GM23338 (cell line): ENCODE results near the gene CD82. TPM values are rescaled to one million over a fixed set of nuclear protein-coding genes. Genes with fewer than 3 reads are reported as not detected.

Source experiments
- ATAC-seq: fragments of 200-7000 bp; cut with Tn5 transposase; 3 replicates; pipeline ENCODE4 v1.9.1; 2020
- DNase-seq: peaks from one replicate; pipeline ENCODE4 v3.0.0-alpha.2; 2015; ENCODE audit warnings: low spot score
- H2AFZ ChIP-seq: fragments of 200-600 bp; sonication (generic); 2 replicates; pipeline ENCODE4 v1.8.0; 2016; ENCODE audit warnings: antibody characterized with exemption, mild to moderate bottlenecking, moderate library complexity
- H3F3A ChIP-seq: fragments of 200-600 bp; sonication (generic); replicated peaks from 2 replicates; pipeline ENCODE4 v1.8.0; 2017; ENCODE audit warnings: antibody characterized with exemption, mixed run types, low read depth
- H3K27ac ChIP-seq: fragments of 200-600 bp; sonication (generic); 2 replicates; pipeline ENCODE4 v1.6.1; 2016; ENCODE audit warnings: low read depth
- H3K27me3 ChIP-seq: fragments of 200-600 bp; sonication (generic); 2 replicates; pipeline ENCODE4 v1.8.0; 2016; ENCODE audit warnings: mild to moderate bottlenecking, mixed run types, moderate library complexity; ENCODE audit not compliant: insufficient read depth
- H3K36me3 ChIP-seq: fragments of 200-600 bp; sonication (generic); 2 replicates; pipeline ENCODE4 v1.8.0; 2016; ENCODE audit warnings: mild to moderate bottlenecking; ENCODE audit not compliant: insufficient read depth
- H3K4me1 ChIP-seq: fragments of 200-600 bp; sonication (generic); 2 replicates; pipeline ENCODE4 v1.8.0; 2016; ENCODE audit warnings: mild to moderate bottlenecking, moderate library complexity; ENCODE audit not compliant: insufficient read depth
- H3K4me2 ChIP-seq: fragments of 200-600 bp; sonication (generic); 2 replicates; pipeline ENCODE4 v1.7.1; 2017; ENCODE audit warnings: mixed run types
- H3K4me3 ChIP-seq: fragments of 200-600 bp; sonication (generic); 2 replicates; pipeline ENCODE4 v1.6.1; 2016; ENCODE audit warnings: mixed run types
- H3K79me2 ChIP-seq: fragments of 200-600 bp; sonication (generic); replicated peaks from 2 replicates; pipeline ENCODE4 v1.8.0; 2017; ENCODE audit warnings: mild to moderate bottlenecking; ENCODE audit not compliant: insufficient read depth
- H3K9me2 ChIP-seq: fragments of 200-600 bp; sonication (generic); 2 replicates; pipeline ENCODE4 v1.8.0; 2017; ENCODE audit not compliant: insufficient read depth
- H4K20me1 ChIP-seq: fragments of 200-600 bp; sonication (generic); replicated peaks from 2 replicates; pipeline ENCODE4 v1.8.0; 2017; ENCODE audit warnings: mild to moderate bottlenecking; ENCODE audit not compliant: insufficient read depth
- H3K27ac Mint-ChIP-seq: 2 replicates; pipeline ENCODE4 v1.8.0; 2020; ENCODE audit warnings: inconsistent platforms, mild to moderate bottlenecking, moderate library complexity, mixed read lengths
- H3K27me3 Mint-ChIP-seq: 3 replicates; pipeline ENCODE4 v1.8.0; 2022; ENCODE audit warnings: low read depth, mild to moderate bottlenecking, moderate library complexity, mixed read lengths, inconsistent platforms; ENCODE audit not compliant: insufficient read depth, poor library complexity
- H3K36me3 Mint-ChIP-seq: 3 replicates; pipeline ENCODE4 v1.8.0; 2021; ENCODE audit warnings: low read depth, mild to moderate bottlenecking, inconsistent platforms, moderate library complexity, mixed read lengths
- H3K4me1 Mint-ChIP-seq: 3 replicates; pipeline ENCODE4 v1.8.0; 2020; ENCODE audit warnings: mild to moderate bottlenecking, inconsistent platforms, mixed read lengths
- H3K4me3 Mint-ChIP-seq: 3 replicates; pipeline ENCODE4 v1.8.0; 2021; ENCODE audit warnings: moderate library complexity, mild to moderate bottlenecking, inconsistent platforms, mixed read lengths
- H3K9me3 Mint-ChIP-seq: 3 replicates; pipeline ENCODE4 v1.8.0; 2020; ENCODE audit warnings: moderate library complexity, mild to moderate bottlenecking, inconsistent platforms, mixed read lengths
- CREB1 ChIP-seq: fragments of 250-450 bp; sonication (Bioruptor Pico); IDR thresholded peaks from 2 replicates; pipeline ENCODE4 v1.5.0; 2020; ENCODE audit warnings: low read depth, mild to moderate bottlenecking, moderate library complexity
- CTCF ChIP-seq, 2 experiments: fragments of 200-600 bp in 1 of 2; sonication (generic) in 1 of 2; conservative IDR thresholded peaks; 2 replicates each; pipeline versions ENCODE4 v1.5.1 to v1.6.1; 2016 to 2017; ENCODE audit warnings: antibody characterized with exemption in 2 of 2, low read depth in 2 of 2, mild to moderate bottlenecking in 2 of 2, moderate library complexity in 1 of 2
- ETS1 ChIP-seq: IDR thresholded peaks from 2 replicates; pipeline ENCODE4 v1.6.1; 2016; ENCODE audit warnings: antibody characterized with exemption
- EZH2 ChIP-seq: fragments of 200-600 bp; sonication (generic); IDR thresholded peaks from one replicate; pipeline ENCODE4 v1.8.0; 2017; ENCODE audit warnings: antibody characterized with exemption, mild to moderate bottlenecking, low read depth; ENCODE audit not compliant: unreplicated experiment
- EZH2phosphoT487 ChIP-seq: fragments of 200-600 bp; sonication (generic); IDR thresholded peaks from one replicate; pipeline ENCODE4 v1.8.1; 2018; ENCODE audit warnings: antibody characterized with exemption; ENCODE audit not compliant: unreplicated experiment
- JUNB ChIP-seq: IDR thresholded peaks from one replicate; pipeline ENCODE4 v1.6.1; 2016; ENCODE audit warnings: antibody characterized with exemption; ENCODE audit not compliant: unreplicated experiment
- NANOG ChIP-seq: IDR thresholded peaks from 2 replicates; pipeline ENCODE4 v1.6.1; 2016; ENCODE audit warnings: antibody characterized with exemption, borderline replicate concordance
- POLR2AphosphoS5 ChIP-seq: IDR thresholded peaks from 2 replicates; pipeline ENCODE4 v1.6.1; 2016; ENCODE audit warnings: antibody characterized with exemption, low read depth
- REST ChIP-seq: IDR thresholded peaks from one replicate; pipeline ENCODE4 v1.6.1; 2018; ENCODE audit warnings: antibody characterized with exemption; ENCODE audit not compliant: unreplicated experiment
- STAT1 ChIP-seq: IDR thresholded peaks from one replicate; pipeline ENCODE4 v1.6.1; 2016; ENCODE audit warnings: antibody characterized with exemption; ENCODE audit not compliant: unreplicated experiment
- ZNF114 ChIP-seq: fragments of 250-450 bp; sonication (Bioruptor Pico); IDR thresholded peaks from 2 replicates; pipeline ENCODE4 v1.5.0; 2020; ENCODE audit warnings: mild to moderate bottlenecking, moderate library complexity
- ZNF331 ChIP-seq: fragments of 250-450 bp; sonication (Bioruptor Pico); IDR thresholded peaks from 2 replicates; pipeline ENCODE4 v1.5.0; 2020; ENCODE audit warnings: low read depth, mild to moderate bottlenecking, moderate library complexity
- ZNF462 ChIP-seq: fragments of 250-450 bp; sonication (Bioruptor Pico); IDR thresholded peaks from 2 replicates; pipeline ENCODE4 v1.5.0; 2020; ENCODE audit warnings: mild to moderate bottlenecking, moderate library complexity
- polyA plus RNA-seq: library from polyadenylated mRNA; unstranded; fragments of >200 nt; fragmentation: Nextera tagmentation; extraction: Ambion mirVana; gene quantifications from 2 replicates; pipeline ENCODE4 v1.2.1, GENCODE V29; 2016
- total RNA-seq: library from RNA; depleted of rRNA; stranded (reverse); fragments of >200 nt; shearing (Covaris generic); gene quantifications from 2 replicates; pipeline ENCODE4 v1.2.3, GENCODE V29; 2014

CD82 gene
- total and polyA plus RNA-seq, 2 experiments from 2014 or later, result 4.4 to 4.9 TPM

- Histone ChIP-seq H3K9me2 (no peaks in the 10 kb centered on the region), H3K79me2 (no peaks in the 10 kb centered on the region), H3K27ac (no peak overlapping the region), H4K20me1 (no peaks in the 10 kb centered on the region), H3F3A (no peaks in the 10 kb centered on the region), H2AFZ (0 out of 2 replicates have a peak overlapping the region, but pooled peaks have one; percentile 83), H3K36me3 (no peaks in the 10 kb centered on the region), H3K4me2 (no peak overlapping the region), H3K27me3 (no peaks in the 10 kb centered on the region), H3K4me3 (no peak overlapping the region), H3K4me1 (no peaks in the 10 kb centered on the region)
- H3K9me3 Mint-ChIP-seq, result no peaks in the 10 kb centered on the region
- no peak overlapping the region for H3K4me3 Mint-ChIP-seq
- H3K27me3 Mint-ChIP-seq, result no peaks in the 10 kb centered on the region
- H3K4me1 Mint-ChIP-seq, result no peaks in the 10 kb centered on the region; the same call in 2 of the 3 replicates
- DNase-seq, result no peak
- no peak for TF ChIP-seq ETS1
- TF ChIP-seq STAT1, result no peak
- TF ChIP-seq POLR2AphosphoS5, result no peak
- TF ChIP-seq REST, result no peak
- TF ChIP-seq CREB1, result no peak
- no peak for TF ChIP-seq JUNB
- TF ChIP-seq ZNF114 (CRISPR knock-in tag), result no peak
- no peak for TF ChIP-seq EZH2
- TF ChIP-seq ZNF331 (CRISPR knock-in tag), result no peak
- TF ChIP-seq EZH2phosphoT487, result no peak
- TF ChIP-seq ZNF462 (CRISPR knock-in tag), result no peak
- no peak for TF ChIP-seq CTCF (conservative IDR thresholded peaks at IDR 0.05; ENCODE audit: low read depth in 2 of 2)
- TF ChIP-seq NANOG, result no peak
- no peaks in the 10 kb centered on the region; the same call in 2 of the 3 replicates for H3K36me3 Mint-ChIP-seq
- ATAC-seq, result no peak
- no peak overlapping the region for H3K27ac Mint-ChIP-seq
These were observed 46.4 kb upstream of the CD82 start for GRCh38 chr11:44518968-44519550.
